Stimulated activated CD4-positive, alpha-beta T cell treated with anti-CD3 and anti-CD28 coated beads, Interleukin-4, amount 100 ng/mL, for 48 hours (primary cell): ENCODE measurements around the gene CFAP126.
A peak's percentile ranks its signal among the peaks of the same experiment; 100 is the strongest.
"Not testable (repeated sequence)": the region's sequence is repeated elsewhere in the genome, so short reads cannot be mapped to it uniquely, and the experiment has no call there.

Experiments used
- DNase-seq, 2 donors: peaks; one replicate each; pipeline ENCODE4 v3.0.0-alpha.2; 2020; ENCODE audit warnings: low read depth in 2 of 2

The CFAP126 gene

GRCh38 chr1:161367684-161368400, at the start of gene CFAP126:
CFAP126 (minus strand) TSS chr1:161367876; CDS start chr1:161367868, 8 bp downstream.
- no peak for DNase-seq

DNA sequence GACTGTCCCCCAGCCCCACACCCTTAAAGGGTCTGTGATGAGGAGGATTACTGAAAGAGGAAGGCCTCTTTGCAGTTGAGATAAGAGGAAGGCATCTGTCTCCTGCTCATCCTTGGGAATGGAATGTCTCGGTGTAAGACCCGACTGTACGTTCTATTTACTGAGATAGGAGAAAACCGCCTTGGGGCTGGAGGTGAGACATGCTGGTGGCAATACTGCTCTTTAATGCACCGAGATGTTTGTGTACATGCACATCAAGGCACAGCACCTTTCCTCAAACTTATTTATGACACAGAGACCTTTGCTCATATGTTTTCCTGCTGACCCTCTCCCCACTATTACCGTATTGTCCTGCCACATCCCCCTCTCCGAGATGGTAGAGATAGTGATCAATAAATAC, 45.4 kb upstream of the CFAP126 start:
- DNase-seq: not testable (repeated sequence)

GRCh38 chr1:161410636-161410970, 42.9 kb upstream of the CFAP126 start:
- not testable (repeated sequence) for DNase-seq

GRCh38 chr1:161409848-161410635, 42.4 kb upstream of the CFAP126 start:
- not testable (repeated sequence) for DNase-seq

DNA sequence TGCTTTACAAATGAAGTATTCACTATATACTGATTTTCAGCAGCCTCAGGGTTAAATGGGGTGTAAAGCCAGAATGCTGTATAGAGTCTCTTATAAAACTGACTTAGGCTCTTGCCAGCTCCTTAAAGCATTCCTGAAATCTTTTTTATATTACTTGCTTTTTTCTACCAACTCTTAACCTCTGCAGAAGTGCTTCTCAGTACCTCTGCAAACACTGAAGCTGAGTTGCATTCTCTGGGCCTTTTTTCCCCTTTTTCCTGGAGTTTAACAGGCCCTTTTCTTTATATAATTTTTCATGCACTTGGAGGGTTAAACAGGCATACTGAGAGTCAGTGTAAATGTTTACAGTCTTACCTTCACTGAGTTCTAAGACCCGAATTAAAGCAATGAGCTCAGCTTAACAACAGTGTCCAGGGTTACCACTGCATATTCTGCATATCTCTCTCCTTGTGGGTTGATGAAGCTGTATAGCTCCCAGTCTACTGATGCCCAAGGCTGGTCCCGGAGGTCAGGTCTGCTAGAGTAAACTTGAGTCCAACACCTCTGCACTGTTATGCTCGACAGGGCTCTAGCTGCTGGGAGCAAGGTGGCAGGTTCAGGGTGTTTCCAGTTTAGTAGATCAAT, 40.9 kb upstream of the CFAP126 start:
- no peak for DNase-seq

- DNase-seq: no peak
Measured at GRCh38 chr1:161407451-161407985, 39.8 kb upstream of the CFAP126 start.

- not testable (repeated sequence) for DNase-seq
Measured at GRCh38 chr1:161406551-161406950, 38.9 kb upstream of the CFAP126 start.

DNA sequence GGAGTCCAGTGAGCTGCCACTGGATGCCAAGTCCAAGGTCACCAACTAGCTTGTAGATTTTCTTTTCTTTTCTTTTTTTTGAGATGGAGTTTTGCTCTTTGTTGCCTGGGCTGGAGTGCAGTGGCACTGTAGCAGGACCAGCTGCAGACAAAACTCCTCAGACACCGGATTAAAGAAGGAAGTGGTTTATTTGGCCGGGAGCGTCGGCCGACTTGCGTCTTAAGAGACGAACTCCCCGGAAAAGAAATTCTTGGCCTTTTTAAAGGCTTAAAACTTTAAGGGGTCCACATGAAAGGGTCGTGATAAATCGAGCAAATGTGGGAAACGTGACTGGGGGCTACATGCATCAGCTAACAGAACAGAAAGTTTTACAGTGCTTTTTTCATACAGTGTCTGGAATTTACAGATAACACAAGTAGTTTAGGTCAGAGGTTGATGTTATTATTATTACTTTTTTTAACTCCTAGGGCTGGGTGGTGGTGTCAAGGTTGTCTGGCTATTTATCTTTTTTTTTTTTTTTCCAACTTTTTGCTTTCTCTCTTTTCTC, 36.4 kb upstream of the CFAP126 start:
- DNase-seq: no peak

- DNase-seq: no peak
Measured at GRCh38 chr1:161402446-161402845, 34.8 kb upstream of the CFAP126 start.

GRCh38 chr1:161399257-161399998, 31.8 kb upstream of the CFAP126 start:
- peak; percentile 82 to 91 for DNase-seq

DNA sequence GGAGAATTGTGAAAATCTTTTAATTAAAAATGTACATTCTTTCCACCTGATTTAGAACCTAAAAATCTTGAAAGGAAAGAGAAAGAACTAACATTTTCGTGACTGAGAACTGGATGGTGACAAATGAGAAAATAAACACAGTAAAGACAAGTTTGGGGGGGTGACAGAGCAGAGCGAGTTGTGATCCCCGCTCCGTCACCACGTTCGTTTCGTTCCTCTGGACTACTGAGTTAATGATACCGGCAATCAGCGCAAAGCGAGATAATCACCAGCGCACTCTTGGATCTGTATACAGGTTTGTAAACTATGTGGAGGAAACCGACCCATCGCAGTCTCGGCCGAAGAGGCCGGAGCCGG, 31.2 kb upstream of the CFAP126 start:
- DNase-seq: no peak

- not testable (repeated sequence) for DNase-seq
Measured at GRCh38 chr1:161397038-161397437, 29.4 kb upstream of the CFAP126 start.

DNA sequence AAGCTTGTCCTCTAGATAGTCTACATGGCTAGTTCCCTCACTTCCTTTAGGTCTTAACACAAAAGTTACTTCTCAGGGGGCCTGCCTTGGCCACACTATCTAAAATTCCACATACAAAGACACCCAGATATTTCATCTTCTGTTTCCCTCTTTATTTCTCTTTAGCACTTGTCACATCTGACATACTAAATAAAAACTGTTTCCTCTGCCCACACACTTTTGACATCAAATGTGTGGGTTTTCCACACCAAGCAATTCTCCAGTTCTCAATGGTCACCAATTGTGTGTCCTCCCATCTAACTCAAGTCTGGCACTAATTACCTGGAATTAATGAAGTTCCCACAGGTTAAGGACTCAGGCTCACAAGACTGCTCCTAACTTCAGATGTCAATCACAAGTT, 25.5 kb upstream of the CFAP126 start:
- DNase-seq: no peak

GRCh38 chr1:161391611-161392010, 23.9 kb upstream of the CFAP126 start:
- no peak for DNase-seq

- not testable (repeated sequence) for DNase-seq
Measured at GRCh38 chr1:161391136-161391535, 23.5 kb upstream of the CFAP126 start.

DNA sequence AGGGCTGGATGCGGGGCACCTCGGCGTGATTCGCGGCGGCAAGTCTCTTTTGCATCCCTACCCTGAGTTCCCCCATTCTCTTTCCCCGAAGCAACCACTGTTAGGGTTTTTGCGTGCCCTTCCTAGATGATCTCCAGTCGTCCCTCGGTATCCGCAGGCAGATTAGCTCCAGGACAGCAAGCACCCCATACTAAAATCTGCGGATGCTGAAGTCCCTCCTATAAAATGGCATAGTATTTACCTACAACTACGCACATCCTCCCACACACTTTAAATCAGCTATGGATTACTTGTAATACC, 22.8 kb upstream of the CFAP126 start:
- no peak for DNase-seq

DNA sequence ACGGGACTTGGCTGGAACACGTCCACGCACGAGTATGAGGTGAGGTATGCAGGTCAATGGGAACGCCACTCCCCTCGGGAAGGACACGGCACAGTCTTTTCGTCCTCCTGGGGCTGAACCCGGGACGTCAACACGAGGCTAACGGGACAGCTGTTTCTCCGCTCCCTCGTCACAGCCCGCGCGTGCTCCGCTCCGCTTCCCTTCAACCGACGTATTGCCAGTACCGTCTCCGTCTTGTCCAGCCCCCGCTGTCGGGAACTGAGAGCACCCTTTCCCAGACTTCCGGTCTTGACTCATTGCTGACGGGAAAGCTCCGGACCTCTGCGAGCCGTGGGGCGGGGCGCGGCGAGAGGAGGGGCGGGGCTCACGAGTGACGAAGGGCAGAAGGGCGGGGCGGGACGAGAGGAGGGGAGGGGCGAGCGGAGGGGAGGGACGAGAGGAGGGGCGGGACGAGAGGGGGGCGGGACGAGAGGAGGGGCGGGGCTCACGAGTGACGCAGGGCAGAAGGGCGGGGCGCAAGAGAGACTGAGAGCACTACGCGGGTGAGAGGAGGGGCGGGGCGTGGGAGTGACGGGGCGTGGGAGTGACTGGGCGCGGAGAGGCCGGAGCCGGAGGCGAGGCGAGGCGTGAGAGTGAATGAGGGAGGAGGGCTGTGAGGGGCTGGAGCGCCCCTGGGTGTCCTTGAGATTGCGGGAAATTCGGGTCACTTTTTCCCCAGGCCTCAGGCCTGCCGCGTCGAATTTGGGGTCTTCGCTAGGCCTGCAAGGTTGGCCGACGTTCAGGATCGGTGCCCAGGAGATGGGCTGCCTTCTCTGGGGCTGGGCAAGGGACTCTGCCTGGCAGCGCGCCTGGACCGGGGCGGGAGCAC, 22.2 kb upstream of the CFAP126 start:
- peak; percentile 88 to 95 for DNase-seq

DNA sequence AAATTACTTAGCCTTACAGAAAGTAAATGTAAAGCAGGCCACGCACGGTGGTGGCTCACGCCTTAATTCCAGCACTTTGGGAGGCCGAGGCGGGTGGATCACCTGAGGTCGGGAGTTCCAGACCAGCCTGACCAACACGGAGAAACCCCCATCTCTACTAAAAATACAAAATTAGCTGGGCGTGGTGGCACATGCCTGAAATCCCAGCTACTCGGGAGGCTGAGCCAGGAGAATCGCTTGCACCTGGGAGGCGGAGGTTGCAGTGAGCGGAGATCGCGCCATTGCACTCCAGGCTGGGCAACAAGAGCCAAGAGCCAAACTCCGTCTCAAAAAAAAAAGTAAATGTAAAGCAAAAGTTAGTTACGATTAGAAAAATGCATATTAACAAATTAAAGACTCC, 21.5 kb upstream of the CFAP126 start:
- DNase-seq: not testable (repeated sequence)

- no peak for DNase-seq
Measured at GRCh38 chr1:161388639-161389038, 21.0 kb upstream of the CFAP126 start.

- DNase-seq: no peak
Measured at GRCh38 chr1:161382214-161383019, 14.7 kb upstream of the CFAP126 start.
